Calu3 (cell line): Measurements from ENCODE around the gene TCF7L2. TPM values are rescaled to one million over a fixed set of nuclear protein-coding genes. Genes with fewer than 3 reads are reported as not detected.

Experiments
- BruUV-seq: library from RNA; stranded (reverse); fragments of 400-500 nt; replicated peaks from 2 replicates; lab custom pipeline; 2021; lab: Mats Ljungman, UMichigan
- CTCF ChIA-PET: fragments of 300-600 bp; sonication (Branson Sonifier 250); formaldehyde crosslinking; loops from one replicate; lab custom pipeline; 2022; ENCODE audit warnings: antibody characterized with exemption; lab: Charles Lee
- DNase-seq: peaks from one replicate; pipeline ENCODE4 v3.0.0; 2022
- H3K27ac Mint-ChIP-seq: one replicate; pipeline ENCODE4 v1.8.0; 2022; ENCODE audit warnings: mixed read lengths; ENCODE audit not compliant: unreplicated experiment
- H3K27me3 Mint-ChIP-seq: one replicate; pipeline ENCODE4 v1.8.0; 2022; ENCODE audit warnings: mixed read lengths; ENCODE audit not compliant: unreplicated experiment
- H3K36me3 Mint-ChIP-seq: one replicate; pipeline ENCODE4 v1.8.0; 2022; ENCODE audit warnings: mild to moderate bottlenecking, moderate library complexity, mixed read lengths; ENCODE audit not compliant: insufficient read depth, unreplicated experiment
- H3K4me1 Mint-ChIP-seq: one replicate; pipeline ENCODE4 v1.8.0; 2022; ENCODE audit warnings: mild to moderate bottlenecking, low read depth, mixed read lengths; ENCODE audit not compliant: unreplicated experiment
- H3K4me3 Mint-ChIP-seq: one replicate; pipeline ENCODE4 v1.8.0; 2022; ENCODE audit warnings: mild to moderate bottlenecking, low read depth, moderate library complexity, mixed read lengths; ENCODE audit not compliant: unreplicated experiment
- H3K9me3 Mint-ChIP-seq: one replicate; pipeline ENCODE4 v1.8.0; 2022; ENCODE audit warnings: low read depth, mixed read lengths; ENCODE audit not compliant: unreplicated experiment
- CTCF ChIP-seq: fragments of 200-600 bp; IDR thresholded peaks from one replicate; pipeline ENCODE4 v1.8.0; 2022; ENCODE audit warnings: antibody characterized with exemption; ENCODE audit not compliant: unreplicated experiment
- intact Hi-C: fragments of 100-400 bp; cut with micrococcal nuclease; formaldehyde crosslinking; loops from one replicate; pipeline ENCODE4 v1.10.0; 2022; ENCODE audit not compliant: unreplicated experiment
- total RNA-seq: library from RNA; stranded (reverse); gene quantifications from 2 replicates; pipeline ENCODE4 v1.2.3, GENCODE V29; 2022

TCF7L2 gene
- total RNA-seq, 1 experiment from 2014 or later = 36.6 TPM

GRCh38 chr10:113071446-113071845 is 121.4 kb downstream of the TCF7L2 start:
- CTCF ChIA-PET = interaction anchor here (0.6 kb wide), 1 partner anchor 52 kb away, joined by 3 read pairs; no protein-coding TSS in a partner anchor
- peaks cover 32% of the 10 kb centered on the region for H3K4me1 Mint-ChIP-seq
- intact Hi-C loops = loop anchor here (5.0 kb wide), 1 partner anchor 114 kb away; no protein-coding TSS in a partner anchor
- no peaks in the 10 kb centered on the region for H3K9me3 Mint-ChIP-seq
- H3K27ac Mint-ChIP-seq = peak overlapping the region; percentile 88
- no peaks in the 10 kb centered on the region for H3K27me3 Mint-ChIP-seq
- peak overlapping the region; percentile 32 for H3K4me3 Mint-ChIP-seq
- no peak for DNase-seq
- no peak for TF ChIP-seq CTCF
- peaks cover 28% of the 10 kb centered on the region for H3K36me3 Mint-ChIP-seq
- no TSS peak for BruUV-seq

- intact Hi-C loops = loop anchor here (5.0 kb wide), 1 partner anchor 116 kb away; no protein-coding TSS in a partner anchor
- Mint-ChIP-seq H3K9me3 (no peaks in the 10 kb centered on the region), H3K4me3 (peak overlapping the region; percentile 16), H3K27me3 (no peaks in the 10 kb centered on the region), H3K36me3 (peaks cover 28% of the 10 kb centered on the region), H3K4me1 (peaks cover 40% of the 10 kb centered on the region), H3K27ac (peak overlapping the region; percentile 67)
- CTCF ChIA-PET = interaction anchor here (0.5 to 0.7 kb wide), 4 partner anchors 14 to 729 kb away, joined by 3 to 10 read pairs (median 6); no protein-coding TSS in a partner anchor
- DNase-seq = peak; percentile 87
- no TSS peak for BruUV-seq
- no peak for TF ChIP-seq CTCF
Observed at GRCh38 chr10:113073549-113074189, 123.6 kb downstream of the TCF7L2 start.

- H3K27ac Mint-ChIP-seq = peak overlapping the region; percentile 8
- no peaks in the 10 kb centered on the region for H3K27me3 Mint-ChIP-seq
- DNase-seq = no peak
- H3K36me3 Mint-ChIP-seq = peaks cover 13% of the 10 kb centered on the region
- peaks cover 23% of the 10 kb centered on the region for H3K4me1 Mint-ChIP-seq
- CTCF ChIA-PET = interaction anchor here (1.3 kb wide), 1 partner anchor 50 kb away, joined by 4 read pairs; no protein-coding TSS in a partner anchor
- H3K9me3 Mint-ChIP-seq = no peaks in the 10 kb centered on the region
- BruUV-seq = no TSS peak
- intact Hi-C loops = no loop called here
- TF ChIP-seq CTCF = no peak
- no peak overlapping the region for H3K4me3 Mint-ChIP-seq
Observed at GRCh38 chr10:113076949-113077348, 126.9 kb downstream of the TCF7L2 start.

GRCh38 chr10:113078282-113078907 is 128.3 kb downstream of the TCF7L2 start:
- intact Hi-C loops = no loop called here

More at GRCh38 chr10:113078282-113078907, 128.3 kb downstream of the TCF7L2 start:
- BruUV-seq = no TSS peak
- no peak for DNase-seq
- peaks cover 13% of the 10 kb centered on the region for H3K36me3 Mint-ChIP-seq
- H3K27me3 Mint-ChIP-seq = no peaks in the 10 kb centered on the region
- CTCF ChIA-PET = interaction anchor here (1.0 kb wide), 1 partner anchor 9 kb away, joined by 3 read pairs; no protein-coding TSS in a partner anchor
- H3K9me3 Mint-ChIP-seq = no peaks in the 10 kb centered on the region
- H3K4me1 Mint-ChIP-seq = peaks cover 33% of the 10 kb centered on the region
- TF ChIP-seq CTCF = no peak
- no peak overlapping the region for H3K27ac Mint-ChIP-seq
- no peak overlapping the region for H3K4me3 Mint-ChIP-seq
